ENCODE measurements around the gene OXT.

GRCh38 chr20:3115190-3116107 is 44.0 kb downstream of the OXT start:
- TF ChIP-seq CTCF (IDR thresholded peaks at IDR 0.05) (peak in 3 of 4 experiments; percentile 46 to 70 (median 66)), POLR2AphosphoS5 (IDR thresholded peaks at IDR 0.05) (no peak), POLR2A (IDR thresholded peaks at IDR 0.05) (no peak), EP300 (IDR thresholded peaks at IDR 0.05) (no peak)

Data from gastroesophageal sphincter (tissue), 3 donors.